ENCODE measurements around the gene TRERF1.

Gene TRERF1

GRCh38 chr6:42271834-42272805, 179.6 kb downstream of the TRERF1 start:
- no peaks in the 10 kb centered on the region for H3K27me3 ChIP-seq (ENCODE audit: control insufficient read depth in 2 of 2, insufficient read depth in 2 of 2, low read length in 2 of 2)
- H3K9me3 ChIP-seq (ENCODE audit: control insufficient read depth in 2 of 2, low read length in 2 of 2), result no peaks in the 10 kb centered on the region
- peaks cover 3 to 5% of the 10 kb centered on the region in 2 donors for H3K36me3 ChIP-seq (ENCODE audit: control insufficient read depth in 2 of 2, insufficient read depth in 2 of 2, low read length in 2 of 2)
- peaks cover 3 to 8% of the 10 kb centered on the region in 2 donors for H3K4me1 ChIP-seq (ENCODE audit: control insufficient read depth in 2 of 2, insufficient read depth in 2 of 2, low read length in 2 of 2)
- no peak overlapping the region for H3K27ac ChIP-seq (ENCODE audit: low read depth in 2 of 2, low read length in 2 of 2)
- H3K4me3 ChIP-seq (ENCODE audit: low read length in 2 of 2), result no peak overlapping the region
- no peak overlapping the region for H3K9ac ChIP-seq (ENCODE audit: low read depth in 1 of 2, low read length in 2 of 2)

GRCh38 chr6:42269974-42270510, 181.7 kb downstream of the TRERF1 start:
- Histone ChIP-seq H3K36me3 (ENCODE audit: control insufficient read depth in 2 of 2, insufficient read depth in 2 of 2, low read length in 2 of 2) (peaks cover 3 to 5% of the 10 kb centered on the region in 2 donors), H3K9me3 (ENCODE audit: control insufficient read depth in 2 of 2, low read length in 2 of 2) (no peaks in the 10 kb centered on the region), H3K27ac (ENCODE audit: low read depth in 2 of 2, low read length in 2 of 2) (no peak overlapping the region), H3K27me3 (ENCODE audit: control insufficient read depth in 2 of 2, insufficient read depth in 2 of 2, low read length in 2 of 2) (no peaks in the 10 kb centered on the region), H3K9ac (ENCODE audit: low read depth in 1 of 2, low read length in 2 of 2) (no peak overlapping the region), H3K4me1 (ENCODE audit: control insufficient read depth in 2 of 2, insufficient read depth in 2 of 2, low read length in 2 of 2) (peaks cover 0 to 3% of the 10 kb centered on the region in 2 donors), H3K4me3 (ENCODE audit: low read length in 2 of 2) (no peak overlapping the region)

GRCh38 chr6:42269553-42269952, 182.2 kb downstream of the TRERF1 start:
- Histone ChIP-seq H3K9ac (ENCODE audit: low read depth in 1 of 2, low read length in 2 of 2) (no peak overlapping the region), H3K36me3 (ENCODE audit: control insufficient read depth in 2 of 2, insufficient read depth in 2 of 2, low read length in 2 of 2) (peaks cover 3 to 5% of the 10 kb centered on the region in 2 donors), H3K27ac (ENCODE audit: low read depth in 2 of 2, low read length in 2 of 2) (peak overlapping the region in 1 of 2 donors; percentile 29), H3K9me3 (ENCODE audit: control insufficient read depth in 2 of 2, low read length in 2 of 2) (no peaks in the 10 kb centered on the region), H3K4me1 (ENCODE audit: control insufficient read depth in 2 of 2, insufficient read depth in 2 of 2, low read length in 2 of 2) (peaks cover 0 to 3% of the 10 kb centered on the region in 2 donors), H3K27me3 (ENCODE audit: control insufficient read depth in 2 of 2, insufficient read depth in 2 of 2, low read length in 2 of 2) (no peaks in the 10 kb centered on the region), H3K4me3 (ENCODE audit: low read length in 2 of 2) (no peak overlapping the region)

GRCh38 chr6:42268835-42269204, 182.9 kb downstream of the TRERF1 start:
- Histone ChIP-seq H3K27me3 (ENCODE audit: control insufficient read depth in 2 of 2, insufficient read depth in 2 of 2, low read length in 2 of 2) (no peaks in the 10 kb centered on the region), H3K36me3 (ENCODE audit: control insufficient read depth in 2 of 2, insufficient read depth in 2 of 2, low read length in 2 of 2) (peaks cover 3 to 5% of the 10 kb centered on the region in 2 donors), H3K27ac (ENCODE audit: low read depth in 2 of 2, low read length in 2 of 2) (peak overlapping the region in 1 of 2 donors; percentile 29), H3K9me3 (ENCODE audit: control insufficient read depth in 2 of 2, low read length in 2 of 2) (no peaks in the 10 kb centered on the region), H3K4me3 (ENCODE audit: low read length in 2 of 2) (no peak overlapping the region), H3K9ac (ENCODE audit: low read depth in 1 of 2, low read length in 2 of 2) (no peak overlapping the region), H3K4me1 (ENCODE audit: control insufficient read depth in 2 of 2, insufficient read depth in 2 of 2, low read length in 2 of 2) (peaks cover 0 to 3% of the 10 kb centered on the region in 2 donors)

GRCh38 chr6:42268016-42268834, 183.5 kb downstream of the TRERF1 start:
- Histone ChIP-seq H3K27ac (ENCODE audit: low read depth in 2 of 2, low read length in 2 of 2) (no peak overlapping the region), H3K4me3 (ENCODE audit: low read length in 2 of 2) (no peak overlapping the region), H3K9ac (ENCODE audit: low read depth in 1 of 2, low read length in 2 of 2) (no peak overlapping the region), H3K36me3 (ENCODE audit: control insufficient read depth in 2 of 2, insufficient read depth in 2 of 2, low read length in 2 of 2) (peaks cover 3 to 5% of the 10 kb centered on the region in 2 donors), H3K9me3 (ENCODE audit: control insufficient read depth in 2 of 2, low read length in 2 of 2) (no peaks in the 10 kb centered on the region), H3K4me1 (ENCODE audit: control insufficient read depth in 2 of 2, insufficient read depth in 2 of 2, low read length in 2 of 2) (peaks cover 0 to 3% of the 10 kb centered on the region in 2 donors), H3K27me3 (ENCODE audit: control insufficient read depth in 2 of 2, insufficient read depth in 2 of 2, low read length in 2 of 2) (no peaks in the 10 kb centered on the region)

GRCh38 chr6:42266538-42266937, 185.2 kb downstream of the TRERF1 start:
- Histone ChIP-seq H3K27me3 (ENCODE audit: control insufficient read depth in 2 of 2, insufficient read depth in 2 of 2, low read length in 2 of 2) (no peaks in the 10 kb centered on the region), H3K4me1 (ENCODE audit: control insufficient read depth in 2 of 2, insufficient read depth in 2 of 2, low read length in 2 of 2) (no peaks in the 10 kb centered on the region), H3K36me3 (ENCODE audit: control insufficient read depth in 2 of 2, insufficient read depth in 2 of 2, low read length in 2 of 2) (peaks cover 3 to 5% of the 10 kb centered on the region in 2 donors), H3K9me3 (ENCODE audit: control insufficient read depth in 2 of 2, low read length in 2 of 2) (no peaks in the 10 kb centered on the region), H3K27ac (ENCODE audit: low read depth in 2 of 2, low read length in 2 of 2) (no peak overlapping the region), H3K9ac (ENCODE audit: low read depth in 1 of 2, low read length in 2 of 2) (no peak overlapping the region), H3K4me3 (ENCODE audit: low read length in 2 of 2) (no peak overlapping the region)

GRCh38 chr6:42264852-42265390, 186.8 kb downstream of the TRERF1 start:
- peaks cover 0 to 3% of the 10 kb centered on the region in 2 donors for H3K4me1 ChIP-seq (ENCODE audit: control insufficient read depth in 2 of 2, insufficient read depth in 2 of 2, low read length in 2 of 2)
- no peak overlapping the region for H3K4me3 ChIP-seq (ENCODE audit: low read length in 2 of 2)
- no peak overlapping the region for H3K27ac ChIP-seq (ENCODE audit: low read depth in 2 of 2, low read length in 2 of 2)
- peaks cover 3 to 5% of the 10 kb centered on the region in 2 donors for H3K36me3 ChIP-seq (ENCODE audit: control insufficient read depth in 2 of 2, insufficient read depth in 2 of 2, low read length in 2 of 2)
- no peak overlapping the region for H3K9ac ChIP-seq (ENCODE audit: low read depth in 1 of 2, low read length in 2 of 2)
- H3K9me3 ChIP-seq (ENCODE audit: control insufficient read depth in 2 of 2, low read length in 2 of 2), result no peaks in the 10 kb centered on the region
- H3K27me3 ChIP-seq (ENCODE audit: control insufficient read depth in 2 of 2, insufficient read depth in 2 of 2, low read length in 2 of 2), result no peaks in the 10 kb centered on the region

- Histone ChIP-seq H3K4me3 (ENCODE audit: low read length in 2 of 2) (no peak overlapping the region), H3K9ac (ENCODE audit: low read depth in 1 of 2, low read length in 2 of 2) (no peak overlapping the region), H3K9me3 (ENCODE audit: control insufficient read depth in 2 of 2, low read length in 2 of 2) (no peaks in the 10 kb centered on the region), H3K27ac (ENCODE audit: low read depth in 2 of 2, low read length in 2 of 2) (no peak overlapping the region), H3K36me3 (ENCODE audit: control insufficient read depth in 2 of 2, insufficient read depth in 2 of 2, low read length in 2 of 2) (peaks cover 3% of the 10 kb centered on the region in 2 donors), H3K27me3 (ENCODE audit: control insufficient read depth in 2 of 2, insufficient read depth in 2 of 2, low read length in 2 of 2) (no peaks in the 10 kb centered on the region), H3K4me1 (ENCODE audit: control insufficient read depth in 2 of 2, insufficient read depth in 2 of 2, low read length in 2 of 2) (peaks cover 0 to 3% of the 10 kb centered on the region in 2 donors)
These were observed 187.4 kb downstream of the TRERF1 start for GRCh38 chr6:42264162-42264851.

- Histone ChIP-seq H3K4me3 (ENCODE audit: low read length in 2 of 2) (no peak overlapping the region), H3K9me3 (ENCODE audit: control insufficient read depth in 2 of 2, low read length in 2 of 2) (no peaks in the 10 kb centered on the region), H3K27me3 (ENCODE audit: control insufficient read depth in 2 of 2, insufficient read depth in 2 of 2, low read length in 2 of 2) (no peaks in the 10 kb centered on the region), H3K9ac (ENCODE audit: low read depth in 1 of 2, low read length in 2 of 2) (no peak overlapping the region), H3K4me1 (ENCODE audit: control insufficient read depth in 2 of 2, insufficient read depth in 2 of 2, low read length in 2 of 2) (peaks cover 0 to 3% of the 10 kb centered on the region in 2 donors), H3K36me3 (ENCODE audit: control insufficient read depth in 2 of 2, insufficient read depth in 2 of 2, low read length in 2 of 2) (no peaks in the 10 kb centered on the region), H3K27ac (ENCODE audit: low read depth in 2 of 2, low read length in 2 of 2) (no peak overlapping the region)
These were observed 188.5 kb downstream of the TRERF1 start for GRCh38 chr6:42263165-42263728.
